ENCODE data around the gene DHX32. TPM values are rescaled to one million over a fixed set of nuclear protein-coding genes. Genes with fewer than 3 reads are reported as not detected.
A peak's percentile ranks its signal among the peaks of the same experiment; 100 is the strongest.
"Not testable (repeated sequence)": the region's sequence is repeated elsewhere in the genome, so short reads cannot be mapped to it uniquely, and the experiment has no call there.

Gene DHX32
- total RNA-seq, 1 experiment from 2014 or later: 36.2 TPM

GRCh38 chr10:125907598-125907997, 26.5 kb upstream of the DHX32 start:
- POLR2A ChIA-PET (ENCODE audit: low non-redundant PET); intact Hi-C loops (cut with micrococcal nuclease; ENCODE audit: unreplicated experiment); H3K27me3 ChIP-seq (replicated peaks; ENCODE audit: insufficient read depth, low read depth, low read length, poor library complexity); H3K4me3 ChIP-seq (ENCODE audit: low read depth, low read length, poor library complexity, severe bottlenecking); CTCF ChIA-PET; H3K4me1 ChIP-seq (ENCODE audit: insufficient read depth, low read length, poor library complexity, severe bottlenecking); H3K36me3 ChIP-seq (ENCODE audit: insufficient read depth, low read length, poor library complexity, severe bottlenecking); DNase-seq (ENCODE audit: low spot score); H3K27ac ChIP-seq (ENCODE audit: low read depth, low read length, poor library complexity, severe bottlenecking); H3K9me3 ChIP-seq (ENCODE audit: low read depth, low read length, poor library complexity, severe bottlenecking); BruUV-seq (replicated peaks): not testable (repeated sequence)

- H3K4me1 ChIP-seq (ENCODE audit: insufficient read depth, low read length, poor library complexity, severe bottlenecking); H3K4me3 ChIP-seq (ENCODE audit: low read depth, low read length, poor library complexity, severe bottlenecking); H3K9me3 ChIP-seq (ENCODE audit: low read depth, low read length, poor library complexity, severe bottlenecking); POLR2A ChIA-PET (ENCODE audit: low non-redundant PET); H3K27me3 ChIP-seq (replicated peaks; ENCODE audit: insufficient read depth, low read depth, low read length, poor library complexity); DNase-seq (ENCODE audit: low spot score); H3K27ac ChIP-seq (ENCODE audit: low read depth, low read length, poor library complexity, severe bottlenecking); CTCF ChIA-PET; H3K36me3 ChIP-seq (ENCODE audit: insufficient read depth, low read length, poor library complexity, severe bottlenecking); BruUV-seq (replicated peaks); intact Hi-C loops (cut with micrococcal nuclease; ENCODE audit: unreplicated experiment): not testable (repeated sequence)
Observed at GRCh38 chr10:125905069-125905994, 24.2 kb upstream of the DHX32 start.

DNA sequence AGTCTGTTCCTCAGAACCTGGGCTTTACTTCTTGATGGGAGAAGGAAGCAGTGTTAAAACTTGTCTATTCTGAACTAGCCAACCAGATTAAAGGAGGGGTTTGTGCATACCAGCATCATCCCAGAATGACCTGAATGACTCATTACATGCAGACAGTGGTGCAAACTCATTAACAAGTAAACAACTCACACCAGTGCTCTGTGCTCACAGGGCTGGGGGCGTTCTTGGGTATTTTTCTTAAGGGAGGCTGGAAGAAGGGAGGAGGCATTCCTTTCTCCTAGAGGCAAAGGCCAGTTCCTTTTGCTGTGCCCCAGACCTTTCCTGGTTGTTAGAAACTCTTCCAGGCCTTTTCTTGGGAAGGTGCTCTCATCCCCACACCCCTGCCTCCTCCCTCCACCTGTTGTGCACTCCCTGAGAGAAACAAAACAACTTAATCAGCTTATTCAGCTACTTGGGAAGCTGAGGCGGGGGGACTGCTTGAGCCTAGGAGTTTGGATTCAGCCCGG, 22.1 kb upstream of the DHX32 start:
- DNase-seq (ENCODE audit: low spot score); H3K9me3 ChIP-seq (ENCODE audit: low read depth, low read length, poor library complexity, severe bottlenecking); H3K27ac ChIP-seq (ENCODE audit: low read depth, low read length, poor library complexity, severe bottlenecking); intact Hi-C loops (cut with micrococcal nuclease; ENCODE audit: unreplicated experiment); BruUV-seq (replicated peaks); H3K4me1 ChIP-seq (ENCODE audit: insufficient read depth, low read length, poor library complexity, severe bottlenecking); CTCF ChIA-PET; H3K36me3 ChIP-seq (ENCODE audit: insufficient read depth, low read length, poor library complexity, severe bottlenecking); H3K4me3 ChIP-seq (ENCODE audit: low read depth, low read length, poor library complexity, severe bottlenecking); H3K27me3 ChIP-seq (replicated peaks; ENCODE audit: insufficient read depth, low read depth, low read length, poor library complexity); POLR2A ChIA-PET (ENCODE audit: low non-redundant PET): not testable (repeated sequence)

DNA sequence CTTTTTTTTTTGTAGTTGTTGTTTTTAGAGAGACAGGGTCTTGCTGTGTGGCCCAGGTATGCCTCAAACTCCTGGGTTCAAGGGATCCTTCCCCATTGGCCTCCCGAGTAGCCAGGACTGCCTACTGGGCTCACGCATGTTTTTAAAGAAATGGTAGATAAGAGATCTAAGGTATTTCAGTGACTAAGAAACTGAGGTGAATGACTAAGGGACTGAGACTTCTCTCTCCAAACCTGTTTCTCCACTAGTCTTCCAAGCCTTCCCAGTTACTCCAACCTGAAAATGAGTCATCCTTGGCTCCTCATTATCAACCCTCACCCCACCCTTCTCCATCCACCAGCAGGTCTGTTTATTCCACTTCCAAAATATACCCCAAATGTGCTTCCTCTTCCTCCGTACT, 19.9 kb upstream of the DHX32 start:
- H3K4me1 ChIP-seq (ENCODE audit: insufficient read depth, low read length, poor library complexity, severe bottlenecking); H3K27me3 ChIP-seq (replicated peaks; ENCODE audit: insufficient read depth, low read depth, low read length, poor library complexity); H3K27ac ChIP-seq (ENCODE audit: low read depth, low read length, poor library complexity, severe bottlenecking); H3K4me3 ChIP-seq (ENCODE audit: low read depth, low read length, poor library complexity, severe bottlenecking); H3K36me3 ChIP-seq (ENCODE audit: insufficient read depth, low read length, poor library complexity, severe bottlenecking); DNase-seq (ENCODE audit: low spot score); H3K9me3 ChIP-seq (ENCODE audit: low read depth, low read length, poor library complexity, severe bottlenecking); intact Hi-C loops (cut with micrococcal nuclease; ENCODE audit: unreplicated experiment); POLR2A ChIA-PET (ENCODE audit: low non-redundant PET); BruUV-seq (replicated peaks); CTCF ChIA-PET: not testable (repeated sequence)

GRCh38 chr10:125897317-125897716, 16.2 kb upstream of the DHX32 start:
- CTCF ChIA-PET; H3K4me1 ChIP-seq (ENCODE audit: insufficient read depth, low read length, poor library complexity, severe bottlenecking); intact Hi-C loops (cut with micrococcal nuclease; ENCODE audit: unreplicated experiment); H3K27me3 ChIP-seq (replicated peaks; ENCODE audit: insufficient read depth, low read depth, low read length, poor library complexity); POLR2A ChIA-PET (ENCODE audit: low non-redundant PET); H3K27ac ChIP-seq (ENCODE audit: low read depth, low read length, poor library complexity, severe bottlenecking); H3K9me3 ChIP-seq (ENCODE audit: low read depth, low read length, poor library complexity, severe bottlenecking); H3K36me3 ChIP-seq (ENCODE audit: insufficient read depth, low read length, poor library complexity, severe bottlenecking); DNase-seq (ENCODE audit: low spot score): not testable (repeated sequence)
- H3K4me3 ChIP-seq (ENCODE audit: low read depth, low read length, poor library complexity, severe bottlenecking): peak overlapping the region; percentile 65
- BruUV-seq (replicated peaks): TSS peak; percentile 41

DNA sequence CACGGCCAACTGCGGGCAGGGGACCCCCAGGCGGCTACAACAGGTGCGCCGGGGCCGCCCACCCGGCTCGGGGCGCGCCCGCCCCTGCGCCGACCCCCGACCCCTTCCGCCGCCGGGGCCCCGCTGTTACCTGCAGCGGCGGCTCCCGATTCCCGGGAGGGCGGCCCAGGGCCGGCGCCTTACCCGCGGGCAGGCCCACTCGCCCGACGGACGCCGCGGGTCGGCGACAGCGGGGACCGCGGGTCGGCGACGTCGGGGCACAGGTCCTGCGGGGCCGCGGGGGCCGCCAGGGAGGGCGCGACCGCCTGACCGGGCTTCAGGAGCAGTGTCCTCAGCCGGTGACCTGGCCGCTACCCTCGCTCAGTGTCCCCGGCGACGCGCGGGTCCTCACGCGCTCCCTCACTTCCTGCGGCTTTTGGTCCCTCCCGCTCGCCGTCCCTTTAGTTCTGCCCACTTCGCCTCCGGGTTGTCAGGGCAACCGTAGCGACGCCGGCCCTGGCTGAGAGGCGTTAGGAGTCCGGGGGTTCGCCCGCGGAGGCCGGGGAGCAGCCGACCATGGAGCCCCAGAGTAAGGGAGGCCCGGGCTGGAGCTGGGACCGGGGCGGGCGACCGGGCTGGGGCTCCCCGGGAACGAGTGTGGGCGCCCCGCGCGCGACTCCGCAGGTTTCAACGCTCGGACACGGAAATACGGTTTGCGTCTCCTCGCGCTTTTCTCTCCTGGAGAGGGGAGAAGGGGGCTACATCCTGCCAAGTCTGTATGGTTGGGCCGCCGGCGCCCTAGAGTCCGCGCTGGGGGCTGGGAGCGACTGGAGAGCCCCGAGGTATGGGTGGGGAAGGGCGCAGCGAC, 15.2 kb upstream of the DHX32 start, which contains the start of gene FANK1:
TSS of gene FANK1 (plus strand) at position 477 of the 847 bp plus-strand sequence. CDS start at position 556, 79 bp downstream.
- peak; percentile 91 for DNase-seq (ENCODE audit: low spot score)
- peak within 1 kb of the TSS; percentile 75 for H3K27ac ChIP-seq (ENCODE audit: low read depth, low read length, poor library complexity, severe bottlenecking)
- POLR2A ChIA-PET (ENCODE audit: low non-redundant PET); H3K9me3 ChIP-seq (ENCODE audit: low read depth, low read length, poor library complexity, severe bottlenecking); intact Hi-C loops (cut with micrococcal nuclease; ENCODE audit: unreplicated experiment); CTCF ChIA-PET; H3K27me3 ChIP-seq (replicated peaks; ENCODE audit: insufficient read depth, low read depth, low read length, poor library complexity); H3K36me3 ChIP-seq (ENCODE audit: insufficient read depth, low read length, poor library complexity, severe bottlenecking); BruUV-seq (replicated peaks); H3K4me1 ChIP-seq (ENCODE audit: insufficient read depth, low read length, poor library complexity, severe bottlenecking): not testable (repeated sequence)
- peak within 1 kb of the TSS; percentile 65 for H3K4me3 ChIP-seq (ENCODE audit: low read depth, low read length, poor library complexity, severe bottlenecking)

- H3K36me3 ChIP-seq (ENCODE audit: insufficient read depth, low read length, poor library complexity, severe bottlenecking); H3K9me3 ChIP-seq (ENCODE audit: low read depth, low read length, poor library complexity, severe bottlenecking); H3K4me1 ChIP-seq (ENCODE audit: insufficient read depth, low read length, poor library complexity, severe bottlenecking); CTCF ChIA-PET; intact Hi-C loops (cut with micrococcal nuclease; ENCODE audit: unreplicated experiment); POLR2A ChIA-PET (ENCODE audit: low non-redundant PET); H3K27me3 ChIP-seq (replicated peaks; ENCODE audit: insufficient read depth, low read depth, low read length, poor library complexity): not testable (repeated sequence)
- H3K27ac ChIP-seq (ENCODE audit: low read depth, low read length, poor library complexity, severe bottlenecking): peak overlapping the region; percentile 75
- peak overlapping the region; percentile 65 for H3K4me3 ChIP-seq (ENCODE audit: low read depth, low read length, poor library complexity, severe bottlenecking)
- BruUV-seq (replicated peaks): TSS peak; percentile 62
- peak; percentile 87 for DNase-seq (ENCODE audit: low spot score)
Observed at GRCh38 chr10:125895130-125896087, 14.3 kb upstream of the DHX32 start.
